ENCODE measurements around the gene ZNF367.

ZNF367 gene

DNA sequence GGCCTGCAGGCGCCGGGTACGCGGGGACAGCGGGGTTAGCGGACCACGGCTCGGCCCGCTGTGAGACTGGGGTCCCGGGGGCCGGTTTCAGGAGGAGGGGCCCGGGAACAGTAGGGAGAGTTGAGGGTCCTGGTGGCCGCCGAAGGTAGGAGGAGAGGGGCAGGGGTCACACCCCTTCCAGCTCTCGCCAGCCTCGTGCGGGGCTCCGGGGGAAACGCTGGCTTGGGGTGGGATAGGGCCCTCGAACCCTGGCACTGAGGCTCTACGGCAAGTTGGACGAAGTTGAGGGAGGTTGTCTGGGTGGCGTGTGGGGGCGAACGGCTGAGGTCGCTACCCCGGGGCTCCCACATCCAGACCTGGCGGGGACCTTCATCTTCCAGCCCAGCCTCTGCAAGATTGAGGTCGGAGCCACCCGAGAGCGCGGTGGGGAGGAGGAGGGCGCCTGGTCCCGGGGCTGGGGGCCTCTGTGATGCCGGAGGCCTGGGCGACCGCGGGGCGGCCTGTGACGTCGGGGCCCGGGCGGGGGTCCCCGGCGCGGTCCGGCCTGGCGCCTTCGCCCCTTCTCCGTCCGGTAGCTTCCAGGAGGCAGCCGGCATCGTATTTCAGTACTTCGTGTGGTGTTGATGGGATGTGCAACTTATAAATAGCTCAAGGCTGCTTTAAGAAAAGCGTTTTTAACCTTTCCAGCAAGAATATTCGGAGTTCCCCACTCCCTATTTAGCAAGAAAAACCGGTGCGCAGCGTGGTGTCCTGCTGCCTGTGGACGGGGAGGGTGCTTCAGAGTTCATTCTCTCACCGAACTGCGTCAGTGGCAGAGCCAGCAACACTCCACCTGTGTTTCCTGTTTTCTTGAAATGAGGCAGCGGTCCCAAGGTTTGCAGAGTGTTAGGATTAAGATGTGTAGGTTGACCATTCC is 32.7 kb upstream of the ZNF367 start:
- no peaks in the 10 kb centered on the region; the same call in 1 of the 2 replicates for H3K36me3 ChIP-seq
- peak; percentile 26 for DNase-seq
- H3K4me3 ChIP-seq (ENCODE audit: low read depth, low read length) = peak overlapping the region; percentile 68
- peaks cover 4% of the 10 kb centered on the region for H3K4me1 ChIP-seq
- TF ChIP-seq, protein P1, sequence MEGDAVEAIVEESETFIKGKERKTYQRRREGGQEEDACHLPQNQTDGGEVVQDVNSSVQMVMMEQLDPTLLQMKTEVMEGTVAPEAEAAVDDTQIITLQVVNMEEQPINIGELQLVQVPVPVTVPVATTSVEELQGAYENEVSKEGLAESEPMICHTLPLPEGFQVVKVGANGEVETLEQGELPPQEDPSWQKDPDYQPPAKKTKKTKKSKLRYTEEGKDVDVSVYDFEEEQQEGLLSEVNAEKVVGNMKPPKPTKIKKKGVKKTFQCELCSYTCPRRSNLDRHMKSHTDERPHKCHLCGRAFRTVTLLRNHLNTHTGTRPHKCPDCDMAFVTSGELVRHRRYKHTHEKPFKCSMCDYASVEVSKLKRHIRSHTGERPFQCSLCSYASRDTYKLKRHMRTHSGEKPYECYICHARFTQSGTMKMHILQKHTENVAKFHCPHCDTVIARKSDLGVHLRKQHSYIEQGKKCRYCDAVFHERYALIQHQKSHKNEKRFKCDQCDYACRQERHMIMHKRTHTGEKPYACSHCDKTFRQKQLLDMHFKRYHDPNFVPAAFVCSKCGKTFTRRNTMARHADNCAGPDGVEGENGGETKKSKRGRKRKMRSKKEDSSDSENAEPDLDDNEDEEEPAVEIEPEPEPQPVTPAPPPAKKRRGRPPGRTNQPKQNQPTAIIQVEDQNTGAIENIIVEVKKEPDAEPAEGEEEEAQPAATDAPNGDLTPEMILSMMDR (IDR thresholded peaks at IDR 0.05; ENCODE audit: low read depth, low read length) = no peak
- no peaks in the 10 kb centered on the region for H3K27me3 ChIP-seq
- no peaks in the 10 kb centered on the region for H3K9me3 ChIP-seq

DNA sequence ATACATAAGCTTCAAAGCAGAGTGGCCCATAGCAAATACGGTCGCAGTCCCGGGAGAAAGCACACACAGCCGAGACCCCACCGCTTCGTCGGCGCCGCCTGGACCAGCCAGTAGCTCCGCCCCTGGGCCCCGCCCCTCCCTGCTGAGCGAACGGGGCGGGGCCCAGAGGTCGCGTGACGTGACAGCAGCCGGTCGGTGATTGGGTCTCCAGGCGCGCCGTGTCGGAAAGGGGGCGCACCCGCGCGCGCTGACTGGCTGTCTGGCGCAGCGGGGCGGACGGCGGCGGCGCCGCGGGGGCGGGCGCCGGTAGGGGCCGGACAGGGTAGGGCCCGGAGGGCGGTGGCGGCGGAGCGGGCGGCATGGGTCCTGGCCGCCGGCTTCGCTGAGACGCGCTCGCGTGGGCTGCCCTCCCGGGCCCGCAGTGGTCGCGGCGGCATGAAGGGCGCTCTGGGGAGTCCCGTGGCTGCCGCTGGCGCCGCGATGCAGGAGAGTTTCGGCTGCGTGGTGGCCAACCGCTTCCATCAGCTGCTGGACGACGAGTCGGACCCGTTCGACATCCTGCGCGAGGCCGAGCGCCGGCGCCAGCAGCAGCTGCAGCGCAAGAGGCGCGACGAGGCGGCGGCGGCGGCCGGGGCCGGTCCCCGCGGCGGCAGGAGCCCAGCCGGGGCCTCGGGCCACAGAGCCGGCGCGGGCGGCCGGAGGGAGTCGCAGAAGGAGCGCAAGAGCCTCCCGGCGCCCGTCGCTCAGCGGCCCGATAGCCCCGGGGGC is 31.9 kb upstream of the ZNF367 start, which contains the start of gene HABP4:
TSS of gene HABP4 (plus strand) at position 325 of the 768 bp plus-strand sequence. CDS start at position 436, 111 bp downstream.
- TF ChIP-seq, protein P1 (IDR thresholded peaks at IDR 0.05; ENCODE audit: low read depth, low read length) = no peak
- H3K4me1 ChIP-seq = peaks cover 4% of the 10 kb centered on the region
- H3K27me3 ChIP-seq = no peaks in the 10 kb centered on the region
- H3K36me3 ChIP-seq = no peaks in the 10 kb centered on the region; the same call in 1 of the 2 replicates
- H3K4me3 ChIP-seq (ENCODE audit: low read depth, low read length) = peak within 1 kb of the TSS; percentile 69
- peak; percentile 99 for DNase-seq
- H3K9me3 ChIP-seq = no peaks in the 10 kb centered on the region

DNA sequence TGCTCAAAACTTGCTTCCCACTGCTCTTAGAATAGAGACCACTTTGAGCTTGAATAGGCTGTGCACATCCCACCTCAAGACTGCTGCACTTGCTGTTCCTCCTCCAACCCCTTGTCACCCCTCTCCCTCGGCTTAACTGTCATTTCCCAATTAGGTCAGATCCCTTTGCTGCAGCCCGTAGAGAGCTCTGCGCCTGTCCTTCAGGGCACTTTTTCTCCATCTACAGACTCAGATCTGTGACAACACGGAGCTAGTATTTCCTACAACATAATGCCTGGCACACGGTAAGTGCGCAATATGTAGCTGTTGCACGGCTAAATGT is 31.3 kb upstream of the ZNF367 start:
- H3K4me1 ChIP-seq = peaks cover 4% of the 10 kb centered on the region
- H3K36me3 ChIP-seq = no peaks in the 10 kb centered on the region
- no peaks in the 10 kb centered on the region for H3K27me3 ChIP-seq
- TF ChIP-seq, protein P1 (IDR thresholded peaks at IDR 0.05; ENCODE audit: low read depth, low read length) = no peak
- H3K9me3 ChIP-seq = no peaks in the 10 kb centered on the region
- H3K4me3 ChIP-seq (ENCODE audit: low read depth, low read length) = peak overlapping the region; percentile 69
- no peak for DNase-seq

DNA sequence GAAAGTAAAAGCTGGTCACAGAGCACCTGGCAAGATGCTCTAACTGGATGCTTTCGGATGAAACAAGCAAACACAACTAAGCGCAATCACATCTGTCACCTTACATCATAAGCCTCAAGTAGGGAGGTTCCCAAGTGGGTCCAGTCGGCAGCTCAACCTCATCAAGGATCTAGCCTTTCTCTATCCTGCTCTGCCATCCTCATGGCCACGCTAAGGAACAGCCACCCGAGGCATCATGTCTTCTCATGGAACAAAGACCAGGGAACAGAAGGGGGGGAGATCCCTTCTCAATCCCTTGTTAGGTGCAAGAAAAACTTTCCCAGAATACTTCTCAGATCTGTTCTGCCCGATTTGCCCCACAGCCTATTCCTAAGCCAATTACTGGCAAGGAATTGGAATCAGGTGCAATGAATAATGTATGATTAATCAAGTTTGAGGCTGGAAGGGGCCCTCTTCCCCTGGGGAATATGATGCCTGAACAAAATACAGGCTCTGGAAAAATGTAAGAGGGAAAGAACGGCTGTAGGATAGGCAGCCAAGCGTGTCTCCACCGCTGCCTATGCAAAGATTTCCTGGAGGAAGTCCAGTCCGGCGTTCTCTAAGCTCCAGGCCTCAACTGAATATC is 30.5 kb upstream of the ZNF367 start:
- Histone ChIP-seq H3K9me3 (no peaks in the 10 kb centered on the region), H3K27me3 (no peaks in the 10 kb centered on the region), H3K36me3 (no peaks in the 10 kb centered on the region), H3K4me1 (peaks cover 4% of the 10 kb centered on the region), H3K4me3 (ENCODE audit: low read depth, low read length) (no peak overlapping the region)
- DNase-seq = peak; percentile 36
- TF ChIP-seq, protein P1 (IDR thresholded peaks at IDR 0.05; ENCODE audit: low read depth, low read length) = no peak

DNA sequence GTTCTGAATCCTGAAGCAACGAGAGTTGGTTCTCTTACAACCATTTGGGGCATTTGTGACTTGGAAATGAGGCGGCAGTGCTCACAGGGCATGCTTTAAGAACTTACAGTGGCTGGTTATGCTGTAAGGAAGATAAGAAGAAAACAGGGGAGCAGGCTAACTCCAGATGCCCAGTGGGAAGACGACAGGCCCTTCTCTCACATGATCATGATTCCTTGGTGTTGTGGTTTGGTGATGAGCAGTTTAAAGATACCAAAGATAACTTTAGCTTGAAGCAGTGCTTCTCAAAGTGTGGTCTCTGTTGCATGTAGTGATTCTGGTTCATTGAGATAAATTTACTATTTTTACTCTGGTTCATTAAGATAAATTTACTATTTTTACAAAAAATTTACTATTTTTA is 29.2 kb upstream of the ZNF367 start:
- no peak for DNase-seq
- TF ChIP-seq, protein P1 (IDR thresholded peaks at IDR 0.05; ENCODE audit: low read depth, low read length) = no peak
- no peaks in the 10 kb centered on the region for H3K36me3 ChIP-seq
- no peaks in the 10 kb centered on the region for H3K9me3 ChIP-seq
- H3K27me3 ChIP-seq = no peaks in the 10 kb centered on the region
- peaks cover 4% of the 10 kb centered on the region for H3K4me1 ChIP-seq
- no peak overlapping the region for H3K4me3 ChIP-seq (ENCODE audit: low read depth, low read length)

Data from BE2C (cell line).